Activated CD4-positive, alpha-beta memory T cell treated with anti-CD3 and anti-CD28 coated beads, Interleukin-2, amount 10 ng/mL, durations not matched to agents 7 days and 5 days (primary cell): Measurements from ENCODE around the gene PALD1. TPM values are rescaled to one million over a fixed set of nuclear protein-coding genes. Genes with fewer than 3 reads are reported as not detected.

ENCODE experiments used
- CTCF ChIA-PET: fragments of 350-600 bp; sonication (Branson Sonifier 250); formaldehyde crosslinking; loops from one replicate; lab custom pipeline; 2021; ENCODE audit warnings: antibody characterized with exemption, inconsistent platforms; lab: Charles Lee
- POLR2A ChIA-PET: fragments of 350-600 bp; sonication (Branson Sonifier 250); formaldehyde crosslinking; loops from one replicate; lab custom pipeline; 2021; ENCODE audit warnings: antibody characterized with exemption; lab: Charles Lee
- DNase-seq: peaks from one replicate; pipeline ENCODE4 v3.0.0-alpha.2; 2020
- H3K27ac Mint-ChIP-seq: one replicate; pipeline ENCODE4 v1.8.0; 2021; ENCODE audit warnings: mild to moderate bottlenecking, mixed read lengths
- H3K27me3 Mint-ChIP-seq: one replicate; pipeline ENCODE4 v1.8.0; 2021; ENCODE audit warnings: mixed read lengths
- H3K36me3 Mint-ChIP-seq: one replicate; pipeline ENCODE4 v1.8.0; 2021; ENCODE audit warnings: low read depth, mixed read lengths
- H3K4me1 Mint-ChIP-seq: one replicate; pipeline ENCODE4 v1.8.0; 2021; ENCODE audit warnings: mixed read lengths
- H3K4me3 Mint-ChIP-seq: one replicate; pipeline ENCODE4 v1.8.0; 2021; ENCODE audit warnings: mild to moderate bottlenecking, mixed read lengths
- H3K9me3 Mint-ChIP-seq: one replicate; pipeline ENCODE4 v1.8.0; 2021; ENCODE audit warnings: mixed read lengths
- total RNA-seq, 2 experiments: library from RNA; stranded (reverse); gene quantifications; one replicate each; pipeline ENCODE4 v1.2.3, GENCODE V29; 2021

Gene PALD1
- total RNA-seq, 2 experiments from 2014 or later, result 0.08 to 0.15 TPM

DNA sequence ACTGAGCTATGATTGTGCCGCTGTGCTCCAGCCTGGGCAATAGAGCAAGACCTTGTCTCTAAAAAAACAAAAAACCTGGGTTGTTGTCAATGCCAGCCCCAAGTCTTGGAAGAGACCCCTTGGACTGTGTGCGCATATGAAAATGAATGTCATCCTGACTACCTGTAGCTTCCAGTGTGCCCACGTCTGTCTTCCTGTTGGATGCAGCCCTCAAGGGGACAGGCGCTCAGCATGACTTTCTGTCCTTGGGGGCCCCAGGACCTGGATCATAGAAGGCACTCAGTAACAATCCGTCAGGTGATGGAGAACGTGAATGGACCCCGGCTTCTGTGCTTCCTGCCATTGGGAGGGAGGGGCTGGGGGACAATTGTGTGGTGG, 114.9 kb downstream of the PALD1 start:
- peaks cover 18% of the 10 kb centered on the region for H3K36me3 Mint-ChIP-seq
- POLR2A ChIA-PET, result no interaction called here
- H3K9me3 Mint-ChIP-seq, result no peaks in the 10 kb centered on the region
- no peak overlapping the region for H3K27ac Mint-ChIP-seq
- H3K27me3 Mint-ChIP-seq, result peaks cover 12% of the 10 kb centered on the region
- peak; percentile 14 for DNase-seq
- CTCF ChIA-PET, result interaction anchor here (0.6 kb wide), 1 partner anchor 23 kb away, joined by 3 read pairs; no protein-coding TSS in a partner anchor
- no peak overlapping the region for H3K4me3 Mint-ChIP-seq
- H3K4me1 Mint-ChIP-seq, result peaks cover 12% of the 10 kb centered on the region

DNA sequence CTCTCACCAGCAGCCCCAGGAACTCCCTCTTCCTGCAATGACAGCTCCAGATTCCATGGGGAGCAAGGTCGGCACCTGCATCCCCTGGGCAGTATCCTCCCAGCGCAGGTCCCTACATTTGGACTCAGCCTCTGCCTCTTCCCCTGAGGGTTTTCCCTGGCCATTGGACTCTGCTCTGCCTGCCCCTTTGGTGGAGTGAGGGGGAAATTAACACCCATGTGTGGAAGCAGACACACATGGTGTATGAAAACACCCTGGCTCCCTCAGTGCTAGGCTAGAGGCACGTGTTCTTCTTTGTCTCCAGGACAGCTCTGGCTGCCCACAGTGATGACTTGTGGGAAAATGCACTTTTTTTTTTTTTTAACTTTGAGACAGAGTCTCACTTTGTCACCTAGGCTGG, 115.6 kb downstream of the PALD1 start:
- ChIA-PET CTCF (interaction anchor here (1.3 kb wide), 1 partner anchor 16 kb away, joined by 3 read pairs; no protein-coding TSS in a partner anchor), POLR2A (no interaction called here)
- Mint-ChIP-seq H3K4me3 (no peak overlapping the region), H3K27ac (no peak overlapping the region), H3K36me3 (peaks cover 24% of the 10 kb centered on the region), H3K4me1 (peaks cover 15% of the 10 kb centered on the region), H3K27me3 (peaks cover 7% of the 10 kb centered on the region), H3K9me3 (no peaks in the 10 kb centered on the region)
- peak; percentile 12 for DNase-seq

DNA sequence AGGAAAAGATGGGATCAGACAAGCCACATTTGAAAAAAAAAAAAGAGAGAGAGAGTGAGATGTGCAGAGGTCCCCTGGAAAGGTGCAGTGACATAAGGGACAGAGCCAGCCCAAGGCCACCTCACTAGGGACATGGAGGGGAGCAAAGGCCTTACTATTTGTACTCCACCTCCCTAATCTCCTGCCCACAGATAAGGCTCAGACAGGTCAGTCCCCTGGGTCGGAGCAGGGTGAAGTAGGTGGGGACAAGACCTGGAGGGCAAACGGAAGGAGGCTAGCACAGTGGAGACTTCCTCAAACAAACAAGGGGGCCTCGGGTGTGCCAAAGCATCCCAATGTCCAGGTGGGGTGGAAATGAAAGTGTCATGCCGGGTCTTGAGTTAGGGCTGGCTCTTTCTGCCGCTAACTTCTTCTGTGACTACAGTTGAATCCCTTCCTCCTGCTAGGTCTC, 117.0 kb downstream of the PALD1 start:
- CTCF ChIA-PET, result no interaction called here
- H3K4me3 Mint-ChIP-seq, result no peak overlapping the region
- H3K36me3 Mint-ChIP-seq, result peaks cover 31% of the 10 kb centered on the region
- peaks cover 19% of the 10 kb centered on the region for H3K4me1 Mint-ChIP-seq
- H3K9me3 Mint-ChIP-seq, result no peaks in the 10 kb centered on the region
- POLR2A ChIA-PET, result no interaction called here
- DNase-seq, result peak; percentile 15
- peaks cover 3% of the 10 kb centered on the region for H3K27me3 Mint-ChIP-seq
- H3K27ac Mint-ChIP-seq, result no peak overlapping the region

DNA sequence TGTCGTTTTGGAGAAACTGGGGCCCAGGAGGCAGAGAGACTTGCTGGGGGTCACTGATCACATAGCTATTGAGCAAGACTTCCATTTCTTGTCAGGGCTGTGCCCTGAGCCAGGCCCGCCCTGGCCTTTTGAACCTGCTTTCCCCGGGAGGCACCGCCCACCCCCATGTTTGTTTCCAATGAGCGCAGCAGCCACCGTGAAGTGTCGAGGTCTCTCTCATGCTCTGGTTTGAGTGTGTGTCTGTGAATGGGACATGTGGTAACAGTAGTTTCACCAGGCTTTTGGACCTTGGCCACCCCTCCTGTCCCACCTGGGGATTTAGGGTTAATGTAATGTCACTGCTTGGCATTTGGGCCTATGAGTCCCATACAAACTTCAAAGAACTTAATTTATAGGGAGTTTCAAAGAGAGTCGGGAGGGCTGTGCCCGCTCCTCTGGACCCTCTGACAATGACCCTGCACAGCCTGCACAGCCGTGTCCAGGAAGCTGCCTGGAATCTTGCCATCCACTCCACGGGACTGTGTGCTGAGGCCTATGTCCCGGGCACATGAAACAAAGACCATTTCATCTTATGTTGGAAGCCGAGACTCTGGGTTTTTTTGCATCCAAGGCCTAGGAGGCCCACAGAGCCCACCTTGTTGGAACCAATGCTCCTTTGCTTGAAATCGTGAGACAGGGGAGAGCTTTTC, 117.7 kb downstream of the PALD1 start:
- no peaks in the 10 kb centered on the region for H3K27me3 Mint-ChIP-seq
- H3K4me1 Mint-ChIP-seq, result peaks cover 22% of the 10 kb centered on the region
- H3K27ac Mint-ChIP-seq, result no peak overlapping the region
- no peaks in the 10 kb centered on the region for H3K9me3 Mint-ChIP-seq
- H3K36me3 Mint-ChIP-seq, result peaks cover 31% of the 10 kb centered on the region
- ChIA-PET CTCF (interaction anchor here (1.5 kb wide), 1 partner anchor 37 kb away, joined by 4 read pairs; no protein-coding TSS in a partner anchor), POLR2A (no interaction called here)
- no peak overlapping the region for H3K4me3 Mint-ChIP-seq
- DNase-seq, result no peak

DNA sequence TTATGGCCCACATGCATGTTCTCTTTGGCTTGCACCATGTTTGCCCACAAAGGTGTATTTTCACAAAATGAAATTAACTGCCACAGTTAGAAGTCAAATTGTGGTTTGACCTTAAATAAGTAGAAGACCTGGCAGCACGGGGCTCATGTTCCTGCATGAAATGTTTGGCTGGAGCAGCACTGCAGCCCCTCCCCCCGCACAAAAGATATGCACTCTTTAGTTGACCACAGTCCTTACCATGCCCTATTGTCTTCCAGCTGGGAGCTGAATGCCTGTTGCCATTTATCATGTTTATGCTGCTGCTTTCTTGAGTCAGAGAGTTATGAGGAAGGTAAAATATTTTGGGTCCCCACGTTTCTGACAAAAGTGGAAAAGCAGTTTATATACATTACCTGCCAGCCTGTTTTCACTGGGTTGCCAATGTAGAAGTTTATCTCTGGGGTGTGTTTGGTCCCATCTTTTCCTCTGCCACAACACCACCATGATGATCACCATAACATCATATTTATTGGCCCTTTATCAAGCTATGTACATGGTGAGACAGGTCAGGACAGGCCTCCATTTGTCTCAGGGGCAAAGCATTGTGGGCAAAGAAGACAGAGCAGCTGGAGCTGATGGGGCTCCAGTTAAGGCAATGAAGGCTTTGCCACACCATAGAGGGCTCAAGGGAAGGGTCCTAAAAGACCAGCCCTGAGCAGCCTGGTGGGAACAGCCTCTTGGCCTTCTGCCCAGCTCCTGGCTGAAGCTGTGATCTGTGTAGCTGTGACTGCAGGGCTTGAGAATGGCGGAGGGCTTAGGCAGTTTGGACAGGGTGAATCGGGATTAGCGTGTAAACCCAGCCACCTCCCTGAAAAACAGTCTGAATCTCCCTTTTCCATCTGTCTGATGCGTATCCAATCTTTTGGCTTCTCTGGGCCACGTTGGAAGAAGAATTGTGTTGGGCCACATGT, 118.6 kb downstream of the PALD1 start:
- CTCF ChIA-PET, result interaction anchor here (0.6 to 1.5 kb wide), 2 partner anchors 38 to 952 kb away, joined by 3 to 4 read pairs; no protein-coding TSS in a partner anchor
- H3K36me3 Mint-ChIP-seq, result peaks cover 34% of the 10 kb centered on the region

DNA sequence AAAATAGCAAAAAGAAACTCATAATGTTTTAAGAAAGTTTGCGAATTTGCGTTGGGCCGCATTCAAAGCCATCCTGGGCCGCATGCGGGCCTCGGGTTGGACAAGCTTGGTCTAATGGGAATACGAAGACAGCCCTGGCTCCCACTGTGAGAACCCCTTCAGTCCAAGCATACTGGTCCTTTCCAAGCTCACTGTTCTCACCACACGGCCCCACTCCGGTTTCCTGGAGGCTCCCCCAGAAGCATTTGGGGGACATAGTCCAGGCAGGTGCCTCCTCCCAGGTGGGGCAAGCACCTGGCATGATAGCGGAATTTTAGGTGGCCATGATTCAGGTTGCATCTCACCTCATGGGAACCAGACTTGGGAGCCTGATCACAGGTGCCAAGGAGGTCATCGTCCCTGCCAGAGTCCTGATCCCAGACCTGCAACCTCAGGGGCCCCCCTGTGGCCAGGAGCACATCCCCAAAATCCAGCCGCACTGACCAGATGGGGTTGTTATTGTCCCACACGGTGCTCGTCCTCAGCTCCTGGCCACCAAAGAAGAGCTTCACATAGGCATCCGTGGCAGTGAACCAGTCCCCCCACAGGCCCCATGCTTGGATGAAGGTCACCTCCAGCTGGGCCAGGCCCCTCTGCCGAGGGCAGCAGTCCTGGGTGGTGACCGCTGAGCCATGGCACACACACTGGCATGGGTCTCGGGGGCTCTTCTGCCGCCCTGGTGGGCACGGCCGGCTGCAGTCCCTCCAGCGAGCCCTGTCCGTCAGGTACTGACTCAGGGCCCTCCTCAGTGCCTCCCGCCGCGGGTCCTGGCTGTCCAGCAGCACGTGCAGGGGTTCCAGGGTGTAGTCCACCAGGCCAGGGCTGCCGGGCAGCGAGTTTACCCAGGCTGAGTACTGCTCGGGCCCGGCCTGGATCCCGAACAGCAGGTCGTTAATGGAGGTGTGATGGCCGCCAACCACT, 119.6 kb downstream of the PALD1 start:
- Mint-ChIP-seq H3K27ac (no peak overlapping the region), H3K9me3 (no peaks in the 10 kb centered on the region), H3K27me3 (no peaks in the 10 kb centered on the region), H3K4me3 (no peak overlapping the region), H3K4me1 (peaks cover 35% of the 10 kb centered on the region), H3K36me3 (peaks cover 38% of the 10 kb centered on the region)
- CTCF ChIA-PET, result interaction anchor here (1.5 kb wide), 1 partner anchor 39 kb away, joined by 4 read pairs; no protein-coding TSS in a partner anchor
- DNase-seq, result no peak
- POLR2A ChIA-PET, result no interaction called here

More for the DNA sequence above, 118.6 kb downstream of the PALD1 start:
- H3K27ac Mint-ChIP-seq, result no peak overlapping the region
- H3K9me3 Mint-ChIP-seq, result no peaks in the 10 kb centered on the region
- H3K4me3 Mint-ChIP-seq, result no peak overlapping the region
- peaks cover 27% of the 10 kb centered on the region for H3K4me1 Mint-ChIP-seq
- POLR2A ChIA-PET, result no interaction called here
- no peaks in the 10 kb centered on the region for H3K27me3 Mint-ChIP-seq
- DNase-seq, result no peak

DNA sequence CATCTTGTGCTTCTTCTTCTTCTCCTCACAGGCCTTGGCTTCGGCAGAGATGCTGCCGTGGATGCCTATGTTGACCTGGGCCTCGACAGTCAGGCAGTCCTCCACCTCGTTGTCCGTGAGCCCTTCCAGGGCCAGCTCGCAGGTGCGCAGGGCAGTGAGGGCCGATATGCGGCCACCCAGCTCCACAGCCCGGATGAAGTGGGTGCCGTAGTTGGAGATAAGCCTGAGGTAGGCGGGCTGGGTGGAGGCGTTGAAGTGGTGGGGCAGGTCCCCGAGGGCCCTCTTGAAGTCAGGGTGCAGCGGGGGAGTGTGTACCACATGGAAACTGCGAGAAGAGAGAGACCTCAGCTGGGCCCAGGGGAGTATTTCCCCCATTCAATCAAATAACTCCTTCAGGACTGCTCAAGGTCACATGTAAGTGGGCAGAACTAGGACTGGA, 120.3 kb downstream of the PALD1 start:
- ChIA-PET CTCF (no interaction called here), POLR2A (no interaction called here)
- Mint-ChIP-seq H3K36me3 (peaks cover 38% of the 10 kb centered on the region), H3K4me1 (peaks cover 42% of the 10 kb centered on the region), H3K4me3 (no peak overlapping the region), H3K27ac (no peak overlapping the region), H3K9me3 (no peaks in the 10 kb centered on the region), H3K27me3 (no peaks in the 10 kb centered on the region)
- no peak for DNase-seq

DNA sequence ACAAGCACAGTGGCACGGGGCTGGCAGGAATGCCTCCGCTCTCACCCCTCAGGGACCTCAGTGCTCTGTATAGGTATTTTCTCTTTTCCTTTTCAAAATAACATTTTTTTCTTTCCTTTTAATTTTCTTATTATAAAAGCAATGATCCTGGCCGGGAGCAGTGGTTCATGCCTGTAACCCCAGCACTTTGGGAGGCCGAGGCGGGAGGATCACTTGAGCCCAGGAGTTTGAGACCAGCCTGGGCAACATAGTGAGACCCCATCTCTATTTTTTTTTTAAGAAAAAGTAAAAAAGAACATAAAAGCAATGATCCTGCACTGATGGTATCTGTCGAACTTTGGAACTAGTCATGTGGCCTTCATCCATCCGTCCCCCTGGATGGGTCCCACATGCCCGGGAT, 120.8 kb downstream of the PALD1 start:
- no peaks in the 10 kb centered on the region for H3K27me3 Mint-ChIP-seq
- ChIA-PET POLR2A (no interaction called here), CTCF (no interaction called here)

DNA sequence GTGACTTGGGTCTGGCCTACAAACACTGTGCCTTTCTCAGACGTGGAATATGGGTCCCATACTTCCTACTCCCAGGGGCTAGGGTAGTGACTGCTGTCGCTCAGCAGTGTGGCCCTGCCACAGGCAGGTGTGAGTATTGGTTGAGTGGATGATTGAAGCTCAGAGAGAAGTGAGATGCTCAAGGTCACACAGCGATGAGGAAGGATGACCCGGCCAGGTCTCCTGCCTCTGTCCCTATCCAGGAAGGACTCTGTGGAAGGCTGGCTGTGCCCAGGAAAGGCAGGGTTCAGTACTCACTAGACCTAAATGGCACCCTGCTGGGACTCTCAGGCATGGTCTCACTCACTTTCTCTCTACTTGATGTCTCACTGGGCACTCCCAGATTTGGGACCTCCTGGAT, 121.2 kb downstream of the PALD1 start:
- POLR2A ChIA-PET, result no interaction called here
- Mint-ChIP-seq H3K4me3 (peak overlapping the region; percentile 27), H3K4me1 (peaks cover 44% of the 10 kb centered on the region), H3K27ac (no peak overlapping the region), H3K36me3 (peaks cover 38% of the 10 kb centered on the region), H3K27me3 (no peaks in the 10 kb centered on the region), H3K9me3 (no peaks in the 10 kb centered on the region)
- DNase-seq, result no peak
- CTCF ChIA-PET, result no interaction called here

More for the DNA sequence above, 120.8 kb downstream of the PALD1 start:
- no peak overlapping the region for H3K4me3 Mint-ChIP-seq
- H3K4me1 Mint-ChIP-seq, result peaks cover 45% of the 10 kb centered on the region
- peaks cover 38% of the 10 kb centered on the region for H3K36me3 Mint-ChIP-seq
- DNase-seq, result no peak
- H3K27ac Mint-ChIP-seq, result no peak overlapping the region
- H3K9me3 Mint-ChIP-seq, result no peaks in the 10 kb centered on the region

DNA sequence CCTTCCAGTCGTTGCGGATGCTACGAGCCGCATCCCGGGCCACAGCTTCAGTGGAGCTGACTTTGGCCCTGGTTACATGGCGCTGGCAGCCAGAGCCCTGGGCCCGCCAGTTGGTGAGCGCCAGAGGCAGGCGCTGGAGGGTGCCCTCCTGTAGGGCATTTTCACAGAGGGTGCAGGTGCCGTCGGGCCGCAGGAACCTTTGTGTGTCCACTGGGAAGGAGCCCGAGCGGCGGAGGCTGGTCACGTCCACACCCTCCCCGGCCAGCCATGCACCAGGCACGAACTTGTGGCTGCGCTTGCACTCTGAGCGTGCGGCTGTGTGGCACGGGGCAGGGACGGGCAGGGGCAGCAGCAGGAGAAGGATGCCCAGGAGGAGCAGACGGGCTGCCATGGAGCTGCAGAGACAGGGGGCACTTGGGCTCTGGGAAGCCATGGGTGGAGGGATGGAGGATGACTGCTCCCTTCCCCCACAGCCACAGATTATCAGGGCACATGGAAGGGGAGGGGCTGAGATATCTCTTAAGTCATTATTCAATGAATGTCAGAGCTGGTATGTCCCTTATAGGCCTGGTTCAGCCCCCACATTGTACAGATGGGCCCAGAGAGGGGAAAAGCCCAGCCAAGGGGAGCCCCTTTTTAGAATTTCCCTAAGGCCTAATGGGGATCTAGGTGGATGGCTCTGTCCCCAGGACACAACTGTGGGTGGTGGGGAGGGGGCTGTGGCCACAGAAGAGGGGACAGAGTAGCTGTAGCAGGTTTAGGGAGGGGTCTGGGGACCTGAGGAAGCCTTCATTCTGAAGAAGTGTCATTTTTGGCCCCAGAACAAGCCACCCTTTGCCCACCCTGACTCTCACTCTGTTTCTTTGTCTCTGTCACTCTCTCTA, 122.2 kb downstream of the PALD1 start:
- no peaks in the 10 kb centered on the region for H3K27me3 Mint-ChIP-seq
- H3K4me1 Mint-ChIP-seq, result peaks cover 41% of the 10 kb centered on the region
- peaks cover 38% of the 10 kb centered on the region for H3K36me3 Mint-ChIP-seq
- peak overlapping the region; percentile 47 for H3K27ac Mint-ChIP-seq
- CTCF ChIA-PET, result interaction anchor here (1.0 to 2.4 kb wide), 3 partner anchors 16 to 158 kb away, joined by 3 to 14 read pairs (median 4); no protein-coding TSS in a partner anchor
- H3K9me3 Mint-ChIP-seq, result no peaks in the 10 kb centered on the region
- H3K4me3 Mint-ChIP-seq, result peak overlapping the region; percentile 90
- no peak for DNase-seq
- POLR2A ChIA-PET, result interaction anchor here (0.7 to 2.4 kb wide), 3 partner anchors 9 to 195 kb away, joined by 3 to 11 read pairs (median 9); no protein-coding TSS in a partner anchor

DNA sequence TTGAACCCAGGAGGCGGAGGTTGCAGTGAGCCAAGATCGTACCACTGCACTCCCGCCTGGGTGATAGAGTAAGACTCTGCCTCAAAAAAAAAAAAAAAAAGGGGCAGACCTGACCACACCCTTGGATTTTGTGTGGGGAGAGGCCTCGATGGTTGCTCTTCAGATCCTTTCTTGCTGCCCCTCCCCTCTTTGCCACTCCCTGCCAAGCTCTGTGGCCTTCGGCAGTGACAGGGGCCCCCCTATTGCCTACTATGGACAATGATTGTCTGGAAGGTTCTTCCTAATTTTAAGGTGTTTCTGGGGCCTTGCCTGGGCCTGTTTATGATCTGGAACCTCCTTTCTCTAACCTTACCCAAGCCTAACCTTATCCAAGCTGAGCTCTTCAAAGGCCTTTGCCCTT, 123.2 kb downstream of the PALD1 start:
- ChIA-PET CTCF (interaction anchor here (1.0 to 2.4 kb wide), 6 partner anchors 15 to 455 kb away, joined by 3 to 14 read pairs (median 4); partner anchors contain the start of gene TYSND1), POLR2A (interaction anchor here (0.9 to 3.0 kb wide), 8 partner anchors 10 to 369 kb away, joined by 3 to 12 read pairs (median 6); no protein-coding TSS in a partner anchor)
- Mint-ChIP-seq H3K27me3 (no peaks in the 10 kb centered on the region), H3K36me3 (peaks cover 37% of the 10 kb centered on the region), H3K4me1 (peaks cover 41% of the 10 kb centered on the region), H3K9me3 (no peaks in the 10 kb centered on the region), H3K4me3 (peak overlapping the region; percentile 90), H3K27ac (peak overlapping the region; percentile 89)
- DNase-seq, result no peak
